ENCODE measurements around the gene FLOT1.
"Not testable (repeated sequence)": the region's sequence is repeated elsewhere in the genome, so short reads cannot be mapped to it uniquely, and the experiment has no call there.

The FLOT1 gene

GRCh38 chr6:30744054-30744805 lies 1.7 kb upstream of the FLOT1 start, which contains the start of gene IER3:
Gene IER3 (minus strand): TSS chr6:30744547. CDS start chr6:30744518, 29 bp downstream.
- peak; percentile 58 to 79 (median 74) for DNase-seq

GRCh38 chr6:30743099-30744053 lies 889 bp upstream of the FLOT1 start:
- peak in 1 of 3 experiments; percentile 41 for DNase-seq

DNA sequence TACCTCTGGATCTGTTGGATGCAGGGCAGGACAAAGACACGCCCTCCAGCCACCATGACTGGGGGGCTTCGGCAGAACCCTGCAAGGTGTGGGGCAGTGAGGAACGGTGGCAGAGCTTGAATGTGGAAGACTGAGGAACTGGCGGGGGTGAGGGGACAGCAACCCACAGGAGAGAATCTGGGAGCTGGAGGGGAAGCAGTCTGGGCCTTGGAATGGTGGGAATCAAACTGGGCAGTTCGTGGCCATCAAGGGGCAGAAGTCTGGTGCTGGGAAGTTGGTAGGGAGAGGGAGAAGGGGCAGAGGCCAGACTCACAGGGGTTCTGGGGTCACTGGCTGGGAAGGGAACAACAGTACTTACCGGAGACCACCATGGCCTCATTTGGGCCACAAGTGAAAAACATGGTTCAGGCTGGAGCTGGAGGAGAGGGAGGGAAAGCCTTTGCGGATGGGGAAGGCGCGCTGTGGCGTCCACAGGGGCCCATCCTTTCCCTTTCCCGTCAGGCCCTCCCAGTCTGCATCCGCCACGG lies 635 bp downstream of the FLOT1 start:
- DNase-seq: no peak

DNA sequence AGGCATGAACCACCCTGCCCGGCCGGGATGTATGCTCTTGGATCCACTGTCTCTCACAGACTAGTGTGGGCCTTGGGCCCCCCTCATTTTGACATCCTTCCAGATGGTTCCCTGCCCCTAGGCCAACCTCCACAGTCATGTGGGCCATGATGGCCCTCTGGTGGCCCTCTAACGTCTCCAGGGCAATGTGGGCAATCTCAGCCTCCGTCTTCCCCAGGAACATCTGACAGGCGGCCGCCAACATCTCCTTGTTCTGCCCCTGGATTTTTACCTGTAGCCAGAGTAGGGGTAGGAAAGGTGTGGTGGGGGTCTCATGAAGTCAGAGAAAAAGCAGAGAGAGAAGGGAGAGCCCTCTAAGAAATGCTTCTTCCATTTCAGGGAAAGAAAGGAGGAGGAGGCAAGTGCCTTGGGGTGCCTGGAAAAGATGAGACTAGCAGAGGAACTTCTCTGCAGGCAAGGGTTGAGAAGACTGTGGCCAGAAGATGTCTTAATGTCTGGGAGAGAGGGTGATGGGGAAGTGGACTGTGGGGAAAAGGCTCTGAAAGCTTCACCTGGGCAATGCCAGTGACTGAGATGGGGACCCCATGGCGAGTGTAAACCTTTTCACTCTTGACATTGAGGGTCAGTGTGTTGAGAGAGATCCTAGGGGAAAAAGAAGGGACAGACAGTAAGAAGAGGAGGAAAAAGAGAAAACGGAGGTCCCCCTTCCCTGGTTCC lies 1.3 kb downstream of the FLOT1 start:
- DNase-seq: no peak

- no peak for DNase-seq
Observed at GRCh38 chr6:30740540-30740870, 2.0 kb downstream of the FLOT1 start.

DNA sequence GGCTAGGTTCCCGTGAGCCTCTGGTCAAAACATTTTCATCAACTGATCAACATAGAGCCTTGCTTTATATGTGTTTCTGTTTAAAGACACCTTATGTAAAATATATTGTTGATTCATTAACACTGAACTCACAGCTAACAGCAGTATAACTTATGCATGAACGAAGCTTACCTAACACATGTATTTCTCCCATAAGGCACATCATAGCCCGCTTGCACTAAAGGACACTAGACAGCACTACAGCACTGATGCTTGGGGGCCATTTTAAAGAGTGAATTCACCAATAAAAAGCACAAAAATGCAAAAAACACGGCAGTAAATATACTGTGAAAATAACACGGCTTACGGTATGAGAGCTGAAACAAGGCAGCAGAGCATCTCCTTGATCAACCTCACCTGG lies 4.0 kb downstream of the FLOT1 start:
- DNase-seq: no peak

- DNase-seq: no peak
Observed at GRCh38 chr6:30735668-30736314, 6.7 kb downstream of the FLOT1 start.

GRCh38 chr6:30732237-30732943 lies 10.1 kb downstream of the FLOT1 start:
- no peak for DNase-seq

DNA sequence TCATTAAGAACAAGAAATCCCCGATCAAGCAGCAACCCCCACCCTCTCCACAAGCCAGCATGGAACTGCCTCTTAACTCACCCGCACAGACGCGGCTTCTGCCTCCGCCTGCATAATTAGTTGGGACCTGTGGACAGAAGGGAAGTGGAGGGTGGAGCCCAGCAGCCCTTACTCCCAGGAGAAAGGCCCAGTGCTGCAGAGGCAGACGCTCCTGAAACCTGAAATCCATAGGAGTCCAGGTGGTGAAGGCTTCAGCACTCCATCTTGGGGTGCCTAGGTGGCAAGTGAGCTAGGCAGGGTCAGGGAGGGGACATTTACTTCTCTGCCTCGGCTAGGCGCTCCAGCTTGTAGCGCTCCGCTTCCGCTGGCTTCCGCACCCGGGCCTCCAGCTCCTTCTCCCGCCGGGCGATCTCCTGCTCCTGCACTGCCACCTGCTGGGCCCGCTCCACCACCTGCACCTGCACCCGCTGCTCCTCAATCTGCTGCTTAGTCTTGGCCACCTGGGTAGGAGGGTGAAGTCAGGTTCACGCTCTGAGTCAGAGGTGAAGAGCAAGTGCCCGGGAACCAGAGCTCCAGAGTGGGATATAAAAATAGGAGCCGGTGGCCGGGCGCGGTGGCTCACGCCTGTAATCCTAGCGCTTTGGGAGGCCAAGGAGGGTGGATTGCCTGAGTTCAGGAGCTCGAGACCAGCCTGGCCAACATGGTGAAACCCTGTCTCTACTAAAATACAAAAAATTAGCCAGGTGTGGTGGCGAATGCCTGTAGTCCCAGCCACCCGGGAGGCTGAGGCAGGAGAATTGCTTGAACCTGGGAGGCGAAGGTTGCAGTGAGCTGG lies 11.7 kb downstream of the FLOT1 start:
- peak; percentile 81 to 92 (median 82) for DNase-seq

- peak in 2 of 3 experiments; percentile 3 to 30 for DNase-seq
Observed at GRCh38 chr6:30727920-30728553, 14.4 kb downstream of the FLOT1 start.

DNA sequence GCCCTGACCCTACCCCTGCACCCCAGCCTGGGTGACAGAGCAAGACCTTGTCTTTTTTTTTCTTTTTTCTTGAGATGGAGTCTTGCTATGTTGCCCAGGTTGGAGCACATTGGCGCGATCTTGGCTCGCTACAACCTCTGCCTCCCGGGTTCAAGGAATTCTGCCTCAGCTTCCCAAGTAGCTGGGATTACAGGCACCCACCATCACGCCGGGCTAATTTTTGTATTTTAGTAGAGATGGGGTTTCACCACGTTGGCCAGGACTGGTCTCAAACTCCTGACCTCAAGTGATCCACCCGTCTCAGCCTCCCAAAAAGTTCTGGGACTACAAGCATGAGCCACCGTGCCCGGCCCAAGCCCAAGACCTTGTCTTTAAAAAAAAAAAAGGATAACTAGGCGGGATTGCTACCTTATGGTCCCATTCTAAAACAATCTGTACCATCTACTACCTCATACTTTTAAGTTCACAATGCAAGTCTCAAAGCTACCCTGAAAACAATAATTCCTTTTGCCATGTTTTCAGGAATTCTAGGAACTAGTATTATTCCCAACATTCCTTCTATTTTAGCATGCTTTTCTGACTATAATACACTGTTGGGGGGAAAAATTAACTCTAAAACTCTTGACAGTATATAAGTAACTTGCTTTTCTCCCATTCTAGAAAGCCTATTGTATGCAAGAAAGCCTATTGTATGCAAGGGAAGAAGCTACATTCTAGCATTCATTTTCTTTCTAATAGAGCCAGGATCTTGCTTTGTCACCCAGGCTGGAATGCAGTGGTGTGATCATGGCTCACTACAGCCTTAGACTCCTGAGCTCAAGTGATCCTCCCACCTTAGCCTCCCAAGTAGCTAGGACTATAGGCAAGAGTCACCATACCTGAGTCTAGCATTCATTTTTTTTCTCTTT lies 15.7 kb downstream of the FLOT1 start:
- DNase-seq: peak in 1 of 3 experiments; percentile 39

- DNase-seq: peak in 2 of 3 experiments; percentile 14 to 42
Observed at GRCh38 chr6:30725713-30726505, 16.6 kb downstream of the FLOT1 start.

- DNase-seq: peak in 1 of 3 experiments; percentile 66
Observed at GRCh38 chr6:30724906-30725667, 17.4 kb downstream of the FLOT1 start.

GRCh38 chr6:30723843-30724741 lies 18.4 kb downstream of the FLOT1 start:
- DNase-seq: peak in 1 of 3 experiments; percentile 79

DNA sequence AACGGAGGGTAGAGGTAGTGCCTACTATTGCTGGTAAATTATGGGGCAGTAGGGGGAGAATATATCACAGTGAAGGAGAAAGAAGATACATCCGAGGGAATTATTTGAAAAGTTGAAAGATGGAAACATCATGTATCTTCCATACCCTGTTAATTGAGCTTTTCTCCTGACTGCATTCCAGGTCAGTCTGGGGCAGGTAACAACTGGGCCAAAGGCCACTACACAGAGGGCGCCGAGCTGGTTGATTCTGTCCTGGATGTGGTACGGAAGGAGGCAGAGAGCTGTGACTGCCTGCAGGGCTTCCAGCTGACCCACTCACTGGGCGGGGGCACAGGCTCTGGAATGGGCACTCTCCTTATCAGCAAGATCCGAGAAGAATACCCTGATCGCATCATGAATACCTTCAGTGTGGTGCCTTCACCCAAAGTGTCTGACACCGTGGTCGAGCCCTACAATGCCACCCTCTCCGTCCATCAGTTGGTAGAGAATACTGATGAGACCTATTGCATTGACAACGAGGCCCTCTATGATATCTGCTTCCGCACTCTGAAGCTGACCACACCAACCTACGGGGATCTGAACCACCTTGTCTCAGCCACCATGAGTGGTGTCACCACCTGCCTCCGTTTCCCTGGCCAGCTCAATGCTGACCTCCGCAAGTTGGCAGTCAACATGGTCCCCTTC lies 19.2 kb downstream of the FLOT1 start:
- DNase-seq: not testable (repeated sequence)

Measured in NCI-H1417 (cell line).